Activated CD8-positive, alpha-beta memory T cell treated with anti-CD3 and anti-CD28 coated beads, Interleukin-2, amount 50 U/mL, for 24 hours (primary cell): ENCODE results near the gene ACOT11.
"Not testable (repeated sequence)": the region's sequence is repeated elsewhere in the genome, so short reads cannot be mapped to it uniquely, and the experiment has no call there.

Source experiments
- DNase-seq: peaks from one replicate; pipeline ENCODE4 v3.0.0-alpha.2; 2020; ENCODE audit errors: extremely low read depth

The ACOT11 gene

GRCh38 chr1:54547601-54548388, at the start of gene ACOT11:
Gene ACOT11 (plus strand): TSS chr1:54548228. CDS start chr1:54548310, 82 bp downstream.
- no peak for DNase-seq

DNA sequence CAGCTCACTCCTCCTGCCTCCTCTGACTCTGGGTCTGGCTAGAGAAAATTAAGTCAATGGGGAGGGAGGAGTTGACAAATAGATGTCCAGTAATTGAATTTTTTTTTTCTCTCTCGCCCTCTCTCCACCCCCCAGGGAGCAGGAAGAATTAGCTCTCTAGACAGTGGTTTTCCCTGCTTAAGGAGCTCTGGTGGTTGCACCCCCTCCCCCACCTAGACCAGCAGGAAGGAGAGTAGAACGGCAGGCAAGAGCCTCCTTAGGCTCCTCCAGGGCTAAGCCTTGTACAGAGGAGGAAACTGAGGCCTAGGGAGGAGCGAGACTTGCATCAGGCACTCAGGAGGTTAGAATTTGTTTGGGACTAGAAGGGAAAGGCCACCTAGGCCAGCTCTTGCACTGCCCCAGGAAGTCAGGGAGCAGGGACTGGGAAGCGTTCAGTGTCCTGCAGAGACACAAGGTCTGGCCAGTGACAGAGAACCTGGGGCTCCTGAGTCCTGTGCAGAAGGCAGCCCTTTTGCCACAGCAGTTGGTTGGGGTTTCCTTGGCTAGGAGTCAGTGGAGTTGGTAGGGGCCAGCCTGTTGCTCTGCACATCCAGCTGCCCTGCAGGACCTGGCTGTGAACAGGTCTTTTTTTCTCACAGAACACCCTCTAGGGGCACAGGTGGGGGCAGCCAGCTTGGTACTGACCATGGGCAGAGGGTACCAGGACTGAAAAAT, 49.5 kb upstream of the ACOT11 start:
- no peak for DNase-seq

- DNase-seq = no peak
Measured at GRCh38 chr1:54499097-54499359, 49.0 kb upstream of the ACOT11 start.

- DNase-seq = no peak
Measured at GRCh38 chr1:54499360-54500106, 48.5 kb upstream of the ACOT11 start.

DNA sequence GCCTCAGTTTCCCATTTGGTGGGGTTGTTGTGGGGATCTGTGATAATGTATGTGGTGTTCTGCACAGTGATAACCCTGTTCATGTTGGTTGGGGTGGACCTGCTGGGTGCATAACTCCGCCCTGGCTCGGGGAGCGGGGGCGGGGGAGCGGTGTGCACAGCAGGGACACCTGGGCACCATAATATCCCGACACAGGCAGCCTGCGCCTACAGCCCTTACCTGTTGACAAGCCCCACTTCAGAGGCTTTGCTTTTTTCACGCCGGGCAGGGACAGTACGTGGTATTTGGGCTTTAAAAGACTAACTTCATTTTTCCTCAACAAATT, 48.0 kb upstream of the ACOT11 start:
- DNase-seq = no peak

DNA sequence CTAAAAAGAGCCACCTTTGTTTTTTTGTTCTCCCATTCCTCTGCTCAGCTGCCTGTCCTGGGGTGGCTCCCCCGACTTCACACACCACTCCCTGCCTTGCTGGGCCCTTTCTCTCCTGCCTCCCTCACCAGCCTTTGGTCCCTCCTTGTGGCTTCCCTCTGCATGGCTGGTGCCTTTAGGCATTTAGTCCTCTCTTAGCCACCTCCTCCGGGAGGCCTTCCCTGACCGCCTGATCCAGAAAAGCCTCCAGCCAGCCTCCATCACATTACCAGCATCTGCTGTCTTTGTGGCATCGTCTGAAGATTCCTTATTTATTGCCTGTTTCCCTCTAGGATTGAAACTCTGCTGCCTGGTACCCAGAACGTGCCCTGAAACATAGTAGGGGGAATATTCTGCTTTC, 46.2 kb upstream of the ACOT11 start:
- DNase-seq = no peak

DNA sequence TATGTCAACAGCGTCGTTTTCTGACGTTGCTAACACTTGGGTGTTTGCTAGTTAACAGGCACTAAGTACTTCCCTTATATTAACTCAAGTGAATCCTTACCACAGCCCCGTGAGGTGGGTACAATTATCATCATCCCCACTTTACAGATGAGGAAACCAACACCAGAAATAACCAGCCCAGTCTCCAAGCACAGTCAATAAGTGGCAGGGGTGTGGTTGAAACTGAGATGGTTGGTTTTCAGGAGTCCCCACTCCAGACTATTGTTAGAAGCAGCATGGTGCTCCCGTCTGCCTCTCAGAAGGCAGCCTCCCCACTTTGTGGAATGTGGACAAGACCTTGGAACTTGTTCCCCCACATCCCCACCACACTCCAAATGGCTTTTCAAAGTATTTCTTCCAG, 45.7 kb upstream of the ACOT11 start:
- DNase-seq = no peak

DNA sequence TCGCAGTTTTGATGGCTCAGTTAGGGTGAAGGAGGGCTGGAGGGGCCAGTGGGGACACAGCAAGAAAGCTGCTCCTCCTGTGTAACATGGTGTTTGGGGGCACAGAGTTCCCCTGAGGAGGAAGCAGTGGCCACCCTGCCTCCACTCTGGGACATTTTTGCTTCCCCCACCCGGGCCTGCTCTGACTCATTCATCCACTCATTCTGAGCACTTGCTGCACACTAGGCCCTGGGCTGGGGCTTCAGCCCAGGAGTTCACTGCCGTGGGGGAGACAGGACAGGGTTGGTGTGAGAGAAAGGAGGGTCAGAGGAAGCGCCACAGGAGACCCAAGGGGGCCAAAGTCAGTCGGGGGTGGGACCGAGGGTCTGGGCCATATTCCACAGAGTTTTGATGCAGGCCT, 41.4 kb upstream of the ACOT11 start:
- DNase-seq = no peak

DNA sequence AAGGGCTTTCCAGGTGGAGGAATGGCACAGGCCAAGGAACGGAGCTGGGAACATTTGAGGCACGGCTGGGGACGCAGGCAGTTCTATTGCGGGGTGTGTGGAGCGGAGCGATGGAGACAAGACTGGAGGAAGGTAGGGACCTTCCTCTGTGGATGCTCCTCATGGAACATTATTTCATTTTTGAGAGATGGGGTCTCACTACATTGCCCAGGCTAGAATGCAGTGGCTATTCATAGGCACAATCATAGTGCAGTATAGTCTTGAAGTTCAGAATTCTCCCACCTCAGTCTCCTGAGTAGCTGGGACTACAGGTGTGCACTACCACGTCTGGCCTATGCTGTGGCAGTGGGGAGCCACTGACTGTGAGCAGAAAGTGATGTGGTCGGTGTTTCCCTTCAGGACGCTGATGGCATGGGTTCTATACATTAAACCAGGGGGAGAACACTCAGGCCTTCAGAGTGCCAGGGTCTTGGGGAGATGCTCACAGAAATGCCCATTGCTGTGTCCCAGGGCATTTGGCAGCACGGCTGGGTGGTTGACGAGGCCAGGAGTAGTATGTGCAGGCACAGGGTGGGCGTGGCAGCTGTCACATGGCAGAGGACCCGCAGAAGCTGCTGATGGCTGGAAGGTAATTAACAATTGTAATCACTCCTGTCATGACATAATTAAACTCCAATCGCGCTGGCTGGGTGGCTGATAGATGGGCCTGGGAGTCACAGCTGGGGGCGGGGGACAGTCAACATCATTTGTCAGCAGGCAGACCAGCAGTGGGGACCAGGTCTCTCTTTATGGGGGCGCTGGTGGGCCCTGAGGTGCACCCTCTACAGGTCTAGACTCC, 40.8 kb upstream of the ACOT11 start:
- no peak for DNase-seq

DNA sequence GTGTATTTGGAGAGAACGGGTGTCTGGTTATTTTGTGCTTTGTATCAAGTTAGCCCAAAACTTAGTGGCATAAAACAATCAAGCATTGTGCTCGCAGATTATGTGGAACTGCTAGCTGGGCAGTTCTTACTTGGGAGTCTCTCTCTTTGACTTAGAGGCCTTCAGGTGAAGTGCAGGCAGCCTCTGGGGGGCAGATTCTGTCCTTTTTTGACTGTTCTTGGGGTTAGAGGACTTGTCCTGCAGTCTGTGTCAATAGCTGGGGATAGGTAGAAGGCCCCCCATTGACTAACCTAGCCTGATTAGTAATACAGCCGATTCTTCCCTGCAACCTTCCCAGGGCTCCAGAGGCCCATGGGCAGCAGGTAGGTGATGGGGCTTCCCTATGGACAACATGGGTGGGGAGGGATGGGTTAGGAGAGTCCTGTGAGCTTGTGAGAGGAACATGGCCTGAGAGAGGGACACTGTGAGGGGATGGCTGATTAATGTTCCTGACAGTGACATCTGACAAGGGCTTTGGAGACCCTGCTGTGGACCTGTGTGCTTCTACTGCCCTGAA, 37.2 kb upstream of the ACOT11 start:
- no peak for DNase-seq

- not testable (repeated sequence) for DNase-seq
Measured at GRCh38 chr1:54513921-54514580, 34.0 kb upstream of the ACOT11 start.

DNA sequence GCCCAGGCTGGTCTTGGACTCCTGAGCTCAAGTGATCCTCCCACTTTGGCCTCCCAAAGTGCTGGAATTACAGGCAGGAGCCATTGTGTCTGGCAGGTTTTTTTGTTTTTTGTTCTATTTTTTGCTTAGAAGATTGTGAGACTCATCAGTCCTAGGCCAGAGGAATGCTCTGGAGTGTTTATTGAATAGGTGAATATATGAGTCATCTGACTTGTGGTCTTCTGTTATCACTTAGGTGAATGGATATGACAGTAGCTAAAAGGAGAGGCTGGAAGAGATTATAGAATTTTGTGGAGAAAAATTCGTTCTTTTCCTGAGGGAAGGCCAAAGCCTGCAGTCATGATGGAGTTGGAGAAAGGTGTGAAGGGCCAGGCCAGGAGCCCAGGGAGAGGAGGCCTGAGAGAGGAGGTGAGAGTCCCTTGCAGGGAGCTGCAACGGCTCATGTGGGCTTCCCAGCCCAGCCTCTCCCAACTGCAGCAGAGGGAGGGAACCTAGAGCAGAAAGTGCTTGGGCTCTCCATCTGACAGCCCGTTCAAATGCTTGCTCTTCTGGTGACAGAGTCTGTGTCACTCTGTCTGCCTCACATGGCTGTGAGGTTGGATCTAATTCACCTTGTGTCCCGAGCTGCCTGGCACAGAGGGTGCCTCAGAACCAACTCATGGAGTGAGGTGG, 31.6 kb upstream of the ACOT11 start:
- no peak for DNase-seq

DNA sequence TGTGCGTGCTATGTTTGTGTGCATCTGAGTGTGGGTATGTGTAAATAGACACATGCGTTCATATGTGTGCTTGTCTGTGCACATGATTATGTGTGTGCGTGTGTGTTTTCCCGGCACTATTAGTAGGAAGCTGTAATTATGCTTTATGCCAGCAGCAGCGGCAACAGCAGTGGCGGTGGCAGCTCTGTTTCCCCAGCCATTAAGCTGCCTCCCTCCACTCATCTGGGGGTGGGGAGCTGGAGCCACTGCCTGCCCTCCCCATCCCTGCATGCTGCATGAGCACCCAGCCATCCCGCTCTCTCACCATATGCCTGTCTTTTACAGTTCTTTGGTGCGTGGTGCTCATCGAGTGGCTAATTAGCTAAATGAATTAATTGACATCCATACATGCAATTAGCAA, 30.5 kb upstream of the ACOT11 start:
- DNase-seq = no peak

- no peak for DNase-seq
Measured at GRCh38 chr1:54518489-54518888, 29.5 kb upstream of the ACOT11 start.

GRCh38 chr1:54519709-54520108, 28.3 kb upstream of the ACOT11 start:
- no peak for DNase-seq

- no peak for DNase-seq
Measured at GRCh38 chr1:54520631-54521321, 27.3 kb upstream of the ACOT11 start.

DNA sequence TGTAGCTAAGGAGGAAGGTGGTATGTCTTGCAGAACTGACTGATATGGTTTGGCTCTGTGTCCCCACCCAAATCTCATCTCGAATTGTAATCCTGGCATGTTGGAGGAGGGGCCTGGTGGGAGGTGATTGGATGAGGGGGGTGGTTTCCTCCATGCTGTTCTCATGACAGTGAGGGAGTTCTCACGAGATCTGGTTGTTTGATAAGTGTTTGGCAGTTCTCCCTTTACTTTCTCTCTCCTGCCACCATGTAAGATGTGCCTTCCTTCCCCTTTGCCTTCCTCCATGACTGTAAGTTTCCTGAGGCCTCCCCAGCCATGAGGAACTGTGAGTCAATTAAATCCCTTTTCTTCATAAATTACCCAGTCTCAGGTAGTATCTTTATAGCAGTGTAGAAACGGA, 21.5 kb upstream of the ACOT11 start:
- not testable (repeated sequence) for DNase-seq

GRCh38 chr1:54528613-54529012, 19.4 kb upstream of the ACOT11 start:
- no peak for DNase-seq

DNA sequence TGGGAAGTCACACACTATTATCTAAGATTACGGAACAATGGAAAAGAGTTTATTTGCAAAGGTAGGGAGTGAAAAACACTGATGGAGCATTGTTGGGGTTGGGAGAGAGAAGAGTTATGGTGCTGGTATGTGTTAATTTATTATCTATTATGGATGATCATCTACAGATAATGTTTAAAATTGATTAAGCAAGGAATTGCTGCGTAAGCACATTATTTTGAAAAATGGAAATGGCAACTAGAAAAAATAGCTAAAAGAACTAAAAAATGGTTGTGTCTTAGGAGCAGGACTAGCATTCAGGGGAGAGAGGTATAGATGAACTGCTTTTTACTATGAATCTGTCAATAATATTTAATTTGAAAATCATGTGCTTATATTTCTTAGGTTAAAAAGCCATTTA, 16.0 kb upstream of the ACOT11 start:
- DNase-seq = no peak

GRCh38 chr1:54536656-54537055, 11.4 kb upstream of the ACOT11 start:
- not testable (repeated sequence) for DNase-seq
